ENCODE measurements around the gene ADGRB2.

DNA sequence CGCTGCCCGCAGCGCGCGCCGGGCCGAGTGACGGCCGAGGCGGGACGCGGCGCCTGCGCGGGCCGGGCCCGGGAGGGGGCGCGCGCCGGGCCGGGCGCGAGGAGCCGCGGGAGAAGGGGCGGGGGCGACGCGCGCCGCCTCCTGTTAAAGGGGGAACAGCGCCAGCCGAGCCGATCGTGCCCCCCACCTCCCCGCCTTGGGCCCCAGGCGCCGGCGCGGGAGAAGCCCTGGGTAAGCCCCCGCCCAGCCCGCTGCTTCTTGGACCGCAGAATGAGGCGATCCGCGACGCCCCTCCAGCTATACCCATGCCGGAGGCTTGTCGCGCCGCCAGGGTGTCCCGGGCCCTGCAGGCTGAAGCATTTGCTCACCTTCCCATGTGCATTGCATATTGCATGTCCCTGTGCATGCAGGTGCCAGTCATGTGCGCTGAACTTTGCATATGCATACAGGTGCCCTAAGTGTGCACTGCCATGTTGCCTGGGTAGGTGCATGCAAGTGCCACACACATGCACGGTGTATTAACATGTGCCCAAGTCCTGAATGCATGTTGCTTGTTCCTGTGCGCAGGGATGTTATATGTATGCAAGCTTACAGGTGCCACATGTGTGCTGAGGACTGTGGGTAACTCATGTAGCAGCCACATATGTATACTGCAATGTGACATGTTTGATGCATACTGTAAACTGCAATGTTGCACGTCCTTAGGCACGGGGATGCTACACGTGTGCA is at the start of gene ADGRB2:
- TF ChIP-seq POLR2A (IDR thresholded peaks at IDR 0.05; ENCODE audit: low read length), result no peak
- TF ChIP-seq GATA1 (IDR thresholded peaks at IDR 0.05; ENCODE audit: low read depth, low read length), result no peak
